ENCODE measurements around the gene CCDC60.

Gene CCDC60

DNA sequence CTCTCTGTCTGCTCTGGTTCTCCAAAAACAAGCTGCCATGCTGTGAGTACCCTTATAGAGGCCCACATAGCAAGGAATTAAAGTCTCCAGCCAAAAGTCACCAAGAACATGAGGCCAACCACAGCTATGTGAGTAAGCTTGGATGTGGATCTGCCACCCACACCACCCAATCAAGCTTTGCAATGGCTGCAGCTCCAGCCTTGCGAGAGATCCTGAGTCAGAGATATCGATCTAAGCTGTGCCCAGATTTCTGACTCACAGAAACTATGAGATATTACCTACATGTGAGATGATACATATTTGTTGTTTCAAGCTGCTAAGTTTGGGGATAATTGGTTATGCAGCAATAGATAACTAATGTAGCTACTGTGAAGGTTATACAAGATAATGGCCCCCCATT, 243.6 kb downstream of the CCDC60 start:
- in situ Hi-C loops (cut with MboI; ENCODE audit: low pct_unique_long_range_greater_than_20kb, low sequenced_read_pairs, unreplicated experiment) = no loop called here
- DNase-seq (ENCODE audit: low spot score) = no peak
- TF ChIP-seq, protein P1, sequence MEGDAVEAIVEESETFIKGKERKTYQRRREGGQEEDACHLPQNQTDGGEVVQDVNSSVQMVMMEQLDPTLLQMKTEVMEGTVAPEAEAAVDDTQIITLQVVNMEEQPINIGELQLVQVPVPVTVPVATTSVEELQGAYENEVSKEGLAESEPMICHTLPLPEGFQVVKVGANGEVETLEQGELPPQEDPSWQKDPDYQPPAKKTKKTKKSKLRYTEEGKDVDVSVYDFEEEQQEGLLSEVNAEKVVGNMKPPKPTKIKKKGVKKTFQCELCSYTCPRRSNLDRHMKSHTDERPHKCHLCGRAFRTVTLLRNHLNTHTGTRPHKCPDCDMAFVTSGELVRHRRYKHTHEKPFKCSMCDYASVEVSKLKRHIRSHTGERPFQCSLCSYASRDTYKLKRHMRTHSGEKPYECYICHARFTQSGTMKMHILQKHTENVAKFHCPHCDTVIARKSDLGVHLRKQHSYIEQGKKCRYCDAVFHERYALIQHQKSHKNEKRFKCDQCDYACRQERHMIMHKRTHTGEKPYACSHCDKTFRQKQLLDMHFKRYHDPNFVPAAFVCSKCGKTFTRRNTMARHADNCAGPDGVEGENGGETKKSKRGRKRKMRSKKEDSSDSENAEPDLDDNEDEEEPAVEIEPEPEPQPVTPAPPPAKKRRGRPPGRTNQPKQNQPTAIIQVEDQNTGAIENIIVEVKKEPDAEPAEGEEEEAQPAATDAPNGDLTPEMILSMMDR (IDR thresholded peaks at IDR 0.05; ENCODE audit: extremely low read depth, insufficient read depth, missing control alignments) = no peak

DNA sequence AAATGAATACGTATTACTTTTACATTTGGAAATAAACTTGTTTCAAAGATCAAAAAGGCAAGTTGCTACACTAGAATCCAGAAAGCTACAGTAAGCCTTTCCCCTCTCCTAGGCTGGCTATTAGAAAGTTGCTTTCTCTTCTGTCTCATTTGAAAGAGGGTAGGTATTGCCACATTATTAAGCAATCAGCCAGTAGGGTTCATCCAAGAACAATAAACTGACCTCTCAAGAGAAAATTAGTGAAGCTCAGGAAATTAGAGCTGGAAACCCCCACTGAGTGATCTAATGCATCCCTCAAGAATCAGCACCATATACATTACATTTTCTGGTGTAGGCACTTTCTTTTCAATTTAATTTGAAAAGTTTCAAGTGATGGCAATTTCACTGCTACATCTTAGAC, 254.6 kb downstream of the CCDC60 start:
- in situ Hi-C loops (cut with MboI; ENCODE audit: low pct_unique_long_range_greater_than_20kb, low sequenced_read_pairs, unreplicated experiment) = no loop called here
- no peak for DNase-seq (ENCODE audit: low spot score)
- TF ChIP-seq, protein P1 (IDR thresholded peaks at IDR 0.05; ENCODE audit: extremely low read depth, insufficient read depth, missing control alignments) = no peak

DNA sequence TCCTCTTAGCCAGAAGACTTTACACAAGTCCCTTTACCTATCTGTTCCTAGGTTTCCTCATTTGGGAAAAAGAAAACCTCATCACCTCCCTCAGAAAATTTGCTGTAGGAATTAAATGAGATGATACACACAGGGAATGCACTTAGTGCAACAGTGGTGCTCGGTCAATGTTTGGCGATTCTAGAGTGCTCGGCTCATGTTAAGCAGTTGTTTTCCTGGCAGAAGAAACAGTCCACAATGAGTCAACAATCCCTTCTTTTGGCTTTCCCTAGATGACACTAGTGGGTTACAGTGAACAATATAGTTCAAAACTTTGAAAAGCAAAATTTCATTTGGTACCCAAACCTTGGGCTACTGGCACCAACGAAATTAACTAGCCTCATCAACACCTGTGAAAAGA, 255.1 kb downstream of the CCDC60 start:
- no peak for DNase-seq (ENCODE audit: low spot score)
- TF ChIP-seq, protein P1 (IDR thresholded peaks at IDR 0.05; ENCODE audit: extremely low read depth, insufficient read depth, missing control alignments) = no peak
- in situ Hi-C loops (cut with MboI; ENCODE audit: low pct_unique_long_range_greater_than_20kb, low sequenced_read_pairs, unreplicated experiment) = no loop called here
